ENCODE measurements around the gene SIGLEC1.

- no peak for TF ChIP-seq POLR2A (IDR thresholded peaks at IDR 0.05; ENCODE audit: low read length)
- no peak for TF ChIP-seq GATA1 (IDR thresholded peaks at IDR 0.05; ENCODE audit: low read depth, low read length)
Observed at GRCh38 chr20:3751305-3751674, 38.9 kb upstream of the SIGLEC1 start.
